ENCODE data around the gene SIAH1.

- TF ChIP-seq EZH2 (IDR thresholded peaks at IDR 0.05; ENCODE audit: borderline replicate concordance, low read depth, low read length, poor library complexity, severe bottlenecking) = no peak
- TF ChIP-seq CTCF (conservative IDR thresholded peaks at IDR 0.05; ENCODE audit: low read depth, low read length) = no peak
Measured at GRCh38 chr16:48340054-48340453, 45.2 kb downstream of the SIAH1 start.

Data from A673 (cell line).